Measurements from ENCODE around the gene SLC39A11. TPM values are rescaled to one million over a fixed set of nuclear protein-coding genes. Genes with fewer than 3 reads are reported as not detected.

Gene SLC39A11
- total and polyA plus RNA-seq, 2 of the 13 experiments (the other 11 are each of a cell fraction or from before 2014, with no cell fraction given), result 17.2 to 31.5 TPM

- Histone ChIP-seq H3K27me3 (ENCODE audit: control insufficient read depth in 1 of 2, insufficient read depth in 2 of 2, low read length in 2 of 2) (no peaks in the 10 kb centered on the region), H3K4me1 (ENCODE audit: insufficient read depth, low read length) (no peaks in the 10 kb centered on the region), H3K9me3 (ENCODE audit: low read length) (no peaks in the 10 kb centered on the region), H2AFZ (ENCODE audit: low read length) (no peak overlapping the region), H3K27ac (ENCODE audit: extremely low read length, insufficient read depth, low read length) (no peak overlapping the region), H3K4me2 (ENCODE audit: low read depth, low read length) (no peak overlapping the region), H4K20me1 (ENCODE audit: insufficient read depth, low read length) (no peaks in the 10 kb centered on the region), H3K9ac (ENCODE audit: insufficient read depth, low read depth, low read length) (no peak overlapping the region), H3K36me3 (replicated peaks in 1 of 2; ENCODE audit: control insufficient read depth in 1 of 2, insufficient read depth in 2 of 2, low read length in 2 of 2) (no peaks in the 10 kb centered on the region), H3K79me2 (ENCODE audit: insufficient read depth, low read length) (no peaks in the 10 kb centered on the region), H3K4me3 (replicated peaks in 1 of 3; ENCODE audit: insufficient read depth in 1 of 3, low read depth in 2 of 3, low read length in 3 of 3) (no peak overlapping the region)
- ATAC-seq (no peak), FAIRE-seq (no peak), DNase-seq (ENCODE audit: low spot score) (no peak)
- no peak for TF ChIP-seq HDAC1 (CRISPR knock-in tag; IDR thresholded peaks at IDR 0.05)
- no peak for TF ChIP-seq EP300 (IDR thresholded peaks at IDR 0.05; ENCODE audit: low read depth in 2 of 2, low read length in 2 of 2)
- TF ChIP-seq EP300 (CRISPR knock-in tag; IDR thresholded peaks at IDR 0.05; ENCODE audit: borderline replicate concordance), result no peak
- no peak for TF ChIP-seq HCFC1 (IDR thresholded peaks at IDR 0.05; ENCODE audit: low read depth, low read length)
- TF ChIP-seq ZBTB8A (CRISPR knock-in tag; IDR thresholded peaks at IDR 0.05; ENCODE audit: borderline replicate concordance, low read depth), result no peak
- TF ChIP-seq IKZF4 (CRISPR knock-in tag; IDR thresholded peaks at IDR 0.05; ENCODE audit: borderline replicate concordance, low read depth, not compliant biosample characterization), result no peak
- TF ChIP-seq ARID2 (CRISPR knock-in tag; IDR thresholded peaks at IDR 0.05; ENCODE audit: borderline replicate concordance), result no peak
- TF ChIP-seq RAD21 (CRISPR knock-in tag; IDR thresholded peaks at IDR 0.05), result no peak
- TF ChIP-seq ZNF766 (CRISPR knock-in tag; IDR thresholded peaks at IDR 0.05; ENCODE audit: borderline replicate concordance), result no peak
- no peak for TF ChIP-seq FOXA3 (CRISPR knock-in tag; IDR thresholded peaks at IDR 0.05)
- TF ChIP-seq MED8 (CRISPR knock-in tag; IDR thresholded peaks at IDR 0.05; ENCODE audit: insufficient replicate concordance), result no peak
- no peak for TF ChIP-seq SNRNP70 (IDR thresholded peaks at IDR 0.05; ENCODE audit: low read depth, low read length)
- no peak for TF ChIP-seq ZNF407 (CRISPR knock-in tag; IDR thresholded peaks at IDR 0.05; ENCODE audit: not compliant biosample characterization)
- no TSS peak for BruUV-seq (replicated peaks)
- in situ Hi-C loops (cut with HindIII; ENCODE audit: extremely low pct_ligation_motif_present, low pct_unique_long_range_greater_than_20kb), result no loop called here
- intact Hi-C loops (cut with micrococcal nuclease; ENCODE audit: unreplicated experiment), result no loop called here
- CTCF ChIA-PET (ENCODE audit: low intra/inter-chr PET ratio, low total read pairs), result no interaction called here
- 97% methylated on average over 6 of the region's 6 CpGs for WGBS (ENCODE audit: low lambda C conversion rate)
- POLR2A ChIA-PET, result no interaction called here
These were observed 94.9 kb downstream of the SLC39A11 start for GRCh38 chr17:72997559-72997958.

All from HepG2 (cell line).